ENCODE data around the gene SCT.

DNA sequence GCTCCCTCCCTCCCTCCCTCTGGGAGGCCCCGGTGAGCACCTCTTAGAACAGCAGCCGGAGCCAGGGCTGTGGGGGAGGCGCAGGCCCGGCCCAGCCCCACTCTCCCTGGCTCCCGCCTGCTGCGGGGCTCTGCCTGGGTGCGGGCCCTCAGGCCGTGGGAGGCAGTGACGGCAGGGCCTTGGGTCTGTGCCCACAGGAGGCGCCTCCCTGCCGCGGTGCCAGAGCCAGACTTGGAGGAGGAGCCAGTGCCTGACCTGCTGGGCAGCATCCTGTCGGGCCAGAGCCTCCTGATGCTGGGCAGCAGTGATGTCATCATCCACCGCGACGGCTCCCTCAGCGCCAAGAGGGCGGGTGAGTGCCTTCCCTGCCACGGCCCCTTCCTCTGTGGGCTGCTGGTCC lies 20.7 kb downstream of the SCT start:
- TF ChIP-seq, protein P1, sequence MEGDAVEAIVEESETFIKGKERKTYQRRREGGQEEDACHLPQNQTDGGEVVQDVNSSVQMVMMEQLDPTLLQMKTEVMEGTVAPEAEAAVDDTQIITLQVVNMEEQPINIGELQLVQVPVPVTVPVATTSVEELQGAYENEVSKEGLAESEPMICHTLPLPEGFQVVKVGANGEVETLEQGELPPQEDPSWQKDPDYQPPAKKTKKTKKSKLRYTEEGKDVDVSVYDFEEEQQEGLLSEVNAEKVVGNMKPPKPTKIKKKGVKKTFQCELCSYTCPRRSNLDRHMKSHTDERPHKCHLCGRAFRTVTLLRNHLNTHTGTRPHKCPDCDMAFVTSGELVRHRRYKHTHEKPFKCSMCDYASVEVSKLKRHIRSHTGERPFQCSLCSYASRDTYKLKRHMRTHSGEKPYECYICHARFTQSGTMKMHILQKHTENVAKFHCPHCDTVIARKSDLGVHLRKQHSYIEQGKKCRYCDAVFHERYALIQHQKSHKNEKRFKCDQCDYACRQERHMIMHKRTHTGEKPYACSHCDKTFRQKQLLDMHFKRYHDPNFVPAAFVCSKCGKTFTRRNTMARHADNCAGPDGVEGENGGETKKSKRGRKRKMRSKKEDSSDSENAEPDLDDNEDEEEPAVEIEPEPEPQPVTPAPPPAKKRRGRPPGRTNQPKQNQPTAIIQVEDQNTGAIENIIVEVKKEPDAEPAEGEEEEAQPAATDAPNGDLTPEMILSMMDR (IDR thresholded peaks at IDR 0.05): no peak
- TF ChIP-seq POLR2AphosphoS5 (IDR thresholded peaks at IDR 0.05) (peak; percentile 46), POLR2A (IDR thresholded peaks at IDR 0.05) (no peak)
